Measurements from ENCODE around the gene CPN2.

CPN2 gene

GRCh38 chr3:194294895-194295214 is 56.3 kb downstream of the CPN2 start:
- no peak for DNase-seq (ENCODE audit: low spot score)

- no peak for DNase-seq (ENCODE audit: low spot score)
Measured at GRCh38 chr3:194294199-194294894, 56.8 kb downstream of the CPN2 start.

- DNase-seq (ENCODE audit: low spot score): no peak
Measured at GRCh38 chr3:194293546-194294198, 57.5 kb downstream of the CPN2 start.

- DNase-seq (ENCODE audit: low spot score): no peak
Measured at GRCh38 chr3:194292331-194292730, 58.8 kb downstream of the CPN2 start.

Measured in COLO829 (cell line).